Measurements from ENCODE around the gene PRR15.

DNA sequence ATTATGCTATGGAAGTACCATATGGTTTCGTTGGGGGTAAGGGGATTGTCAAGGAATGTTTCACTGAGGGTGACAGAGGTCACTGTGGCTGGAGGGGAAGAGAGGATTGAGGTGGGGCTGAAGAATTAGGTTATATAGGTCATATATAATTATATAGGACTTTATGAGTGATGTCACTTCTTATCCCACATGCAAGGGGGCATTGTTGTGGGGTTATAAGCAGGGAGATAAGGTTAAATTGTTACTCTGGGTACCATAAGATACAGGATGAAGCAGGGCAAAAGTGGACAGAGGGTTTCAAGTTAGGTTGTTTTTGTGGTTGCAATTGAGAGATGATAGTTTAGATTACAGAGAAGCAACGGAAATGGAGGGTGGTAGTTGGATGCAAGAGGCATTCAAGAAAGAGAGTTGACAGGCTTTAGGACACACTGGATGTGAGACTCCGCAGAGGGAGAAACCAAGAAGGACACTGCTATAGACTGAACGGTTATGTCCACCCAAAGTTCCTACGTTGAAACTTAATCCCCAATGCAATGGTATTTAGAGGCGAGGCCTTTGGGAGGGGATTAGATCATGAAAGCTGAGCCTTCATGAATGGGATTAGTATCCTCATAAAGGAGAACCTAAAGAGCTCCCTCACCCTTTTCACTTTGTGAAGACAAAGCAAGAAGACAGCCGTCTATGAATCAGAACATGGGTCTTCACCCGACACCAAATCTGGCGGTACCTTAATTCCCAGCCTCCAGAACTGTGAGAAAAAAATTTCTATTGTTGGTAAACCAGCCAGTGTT is 7.0 kb upstream of the PRR15 start:
- no peak for TF ChIP-seq ASH2L (IDR thresholded peaks at IDR 0.05; ENCODE audit: low read length)
- TF ChIP-seq SP1 (IDR thresholded peaks at IDR 0.05; ENCODE audit: low read depth, low read length) = no peak
- TF ChIP-seq, protein P1, sequence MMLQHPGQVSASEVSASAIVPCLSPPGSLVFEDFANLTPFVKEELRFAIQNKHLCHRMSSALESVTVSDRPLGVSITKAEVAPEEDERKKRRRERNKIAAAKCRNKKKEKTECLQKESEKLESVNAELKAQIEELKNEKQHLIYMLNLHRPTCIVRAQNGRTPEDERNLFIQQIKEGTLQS (IDR thresholded peaks at IDR 0.05; ENCODE audit: insufficient read depth, low read depth, low read length) = no peak
- no peak for TF ChIP-seq EZH2 (IDR thresholded peaks at IDR 0.05; ENCODE audit: low read depth, low read length, severe bottlenecking)
- TF ChIP-seq POLR2A (IDR thresholded peaks at IDR 0.05; ENCODE audit: control extremely low read depth in 1 of 2, low read depth in 2 of 2, low read length in 2 of 2) = no peak
- TF ChIP-seq EP300 (IDR thresholded peaks at IDR 0.05; ENCODE audit: borderline replicate concordance in 1 of 2, low read depth in 2 of 2, low read length in 2 of 2) = no peak
- TF ChIP-seq YY1 (IDR thresholded peaks at IDR 0.05; ENCODE audit: low read depth, low read length) = no peak
- TF ChIP-seq EGR1 (IDR thresholded peaks at IDR 0.05; ENCODE audit: borderline replicate concordance, low read depth, low read length) = no peak
- no peak for TF ChIP-seq SIN3A (conservative IDR thresholded peaks at IDR 0.05 in 1 of 2, IDR thresholded peaks at IDR 0.05 in 1 of 2; ENCODE audit: low read depth in 1 of 2, low read length in 2 of 2)
- TF ChIP-seq, protein P2, sequence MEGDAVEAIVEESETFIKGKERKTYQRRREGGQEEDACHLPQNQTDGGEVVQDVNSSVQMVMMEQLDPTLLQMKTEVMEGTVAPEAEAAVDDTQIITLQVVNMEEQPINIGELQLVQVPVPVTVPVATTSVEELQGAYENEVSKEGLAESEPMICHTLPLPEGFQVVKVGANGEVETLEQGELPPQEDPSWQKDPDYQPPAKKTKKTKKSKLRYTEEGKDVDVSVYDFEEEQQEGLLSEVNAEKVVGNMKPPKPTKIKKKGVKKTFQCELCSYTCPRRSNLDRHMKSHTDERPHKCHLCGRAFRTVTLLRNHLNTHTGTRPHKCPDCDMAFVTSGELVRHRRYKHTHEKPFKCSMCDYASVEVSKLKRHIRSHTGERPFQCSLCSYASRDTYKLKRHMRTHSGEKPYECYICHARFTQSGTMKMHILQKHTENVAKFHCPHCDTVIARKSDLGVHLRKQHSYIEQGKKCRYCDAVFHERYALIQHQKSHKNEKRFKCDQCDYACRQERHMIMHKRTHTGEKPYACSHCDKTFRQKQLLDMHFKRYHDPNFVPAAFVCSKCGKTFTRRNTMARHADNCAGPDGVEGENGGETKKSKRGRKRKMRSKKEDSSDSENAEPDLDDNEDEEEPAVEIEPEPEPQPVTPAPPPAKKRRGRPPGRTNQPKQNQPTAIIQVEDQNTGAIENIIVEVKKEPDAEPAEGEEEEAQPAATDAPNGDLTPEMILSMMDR (IDR thresholded peaks at IDR 0.05; ENCODE audit: control extremely low read depth in 1 of 3, insufficient read depth in 1 of 3, low read depth in 1 of 3, low read length in 3 of 3) = peak in 1 of 3 experiments; percentile 7; a peak in 1 of 4 replicates

Measured in H1 (cell line).